K562 (cell line): ENCODE measurements around the gene SDC1. TPM values are rescaled to one million over a fixed set of nuclear protein-coding genes. Genes with fewer than 3 reads are reported as not detected.

ENCODE experiments used
- ATAC-seq: fragments of 200-7000 bp; cut with Tn5 transposase; 3 replicates; pipeline ENCODE4 v1.9.1; 2020; ENCODE audit warnings: moderate library complexity
- BruUV-seq: library from RNA; stranded (reverse); fragments of 400-500 nt; replicated peaks from 2 replicates; lab custom pipeline; 2021; lab: Mats Ljungman, UMichigan
- CTCF ChIA-PET: fragments of 300-600 bp; formaldehyde crosslinking; extraction: SDS; loops from one replicate; lab custom pipeline; 2021; ENCODE audit warnings: low intra/inter-chr PET ratio; lab: Yijun Ruan, JAX
- POLR2A ChIA-PET: fragments of 300-600, 350-650 bp; sonication (Branson Sonifier 250); formaldehyde crosslinking; extraction: SDS; loops from one replicate; lab custom pipeline; 2021; ENCODE audit warnings: antibody characterized with exemption, inconsistent platforms; lab: Yijun Ruan, JAX
- DNase-seq, 4 experiments: peaks; one replicate each; pipeline versions ENCODE4 v3.0.0 to v3.0.0-alpha.2; 2011 to 2018; ENCODE audit warnings: low spot score in 3 of 4, mixed read lengths in 3 of 4; ENCODE audit errors: extremely low read depth in 1 of 4
- FAIRE-seq: peaks from 2 replicates; lab custom pipeline; 2011; peaks lifted over from hg19 to GRCh38; lab: Jason Lieb, UNC
- H2AFZ ChIP-seq: 2 replicates; pipeline ENCODE4 v1.6.0; 2011; ENCODE audit warnings: low read depth, low read length, control low read depth, inconsistent platforms
- H3K27ac ChIP-seq: fragments of 200-600 bp; 3 replicates; pipeline ENCODE4 v1.8.0; 2011; ENCODE audit warnings: low read depth, mild to moderate bottlenecking, control low read depth, inconsistent platforms, low read length, moderate library complexity, mixed read lengths; ENCODE audit errors: extremely low read depth
- H3K27me3 ChIP-seq, 2 experiments: fragments of 300-600 bp in 1 of 2; 2 replicates in 1 of 2; 3 replicates in 1 of 2; pipeline versions ENCODE4 v1.6.0 to v1.8.0; 2011; ENCODE audit warnings: inconsistent platforms in 2 of 2, low read length in 2 of 2, mild to moderate bottlenecking in 1 of 2, mixed read lengths in 1 of 2, moderate library complexity in 1 of 2; ENCODE audit not compliant: control insufficient read depth in 2 of 2, insufficient read depth in 2 of 2
- H3K36me3 ChIP-seq: fragments of 300-600 bp; 3 replicates; pipeline ENCODE4 v1.8.0; 2011; ENCODE audit warnings: mild to moderate bottlenecking, low read length, inconsistent platforms; ENCODE audit not compliant: control insufficient read depth, insufficient read depth
- H3K4me1 ChIP-seq, 2 experiments: fragments of 200-600 bp in 1 of 2; replicated peaks in 1 of 2; 2 replicates in 1 of 2; 3 replicates in 1 of 2; pipeline versions ENCODE4 v1.5.1 to v1.8.0; 2011; ENCODE audit warnings: inconsistent platforms in 2 of 2, low read length in 2 of 2, mild to moderate bottlenecking in 1 of 2, mixed read lengths in 1 of 2, moderate library complexity in 1 of 2; ENCODE audit not compliant: control insufficient read depth in 2 of 2, insufficient read depth in 2 of 2
- H3K4me2 ChIP-seq: 2 replicates; pipeline ENCODE4 v1.6.1; 2011; ENCODE audit warnings: low read length, control low read depth, inconsistent platforms, mixed read lengths; ENCODE audit not compliant: insufficient read depth
- H3K4me3 ChIP-seq: fragments of 200-600 bp; sonication (generic), shearing (Covaris generic); 2 replicates; pipeline ENCODE4 v1.5.1; 2016; ENCODE audit warnings: control low read depth, inconsistent platforms
- H3K79me2 ChIP-seq: fragments of 200-600 bp; 3 replicates; pipeline ENCODE4 v1.8.0; 2011; ENCODE audit warnings: low read length, inconsistent platforms; ENCODE audit not compliant: control insufficient read depth, insufficient read depth
- H3K9ac ChIP-seq, 2 experiments: 2 replicates each; pipeline versions ENCODE4 v1.6.0 to v1.6.1; 2011; ENCODE audit warnings: low read depth in 2 of 2, low read length in 2 of 2, control low read depth in 1 of 2, inconsistent platforms in 1 of 2, mild to moderate bottlenecking in 1 of 2, mixed read lengths in 1 of 2; ENCODE audit not compliant: insufficient read depth in 1 of 2
- H3K9me1 ChIP-seq: one replicate; pipeline ENCODE4 v1.6.0; 2011; ENCODE audit warnings: inconsistent platforms, mild to moderate bottlenecking, low read length, moderate library complexity; ENCODE audit not compliant: control insufficient read depth, insufficient read depth
- H3K9me3 ChIP-seq: replicated peaks from 2 replicates; pipeline ENCODE4 v1.5.1; 2011; ENCODE audit warnings: low read depth, low read length, inconsistent platforms; ENCODE audit not compliant: control insufficient read depth, insufficient read depth
- H4K20me1 ChIP-seq: replicated peaks from 2 replicates; pipeline ENCODE4 v1.6.1; 2011; ENCODE audit warnings: low read length, inconsistent platforms, mixed read lengths; ENCODE audit not compliant: control insufficient read depth, insufficient read depth
- DEAF1 ChIP-seq: fragments of 450-650 bp; formaldehyde crosslinking; IDR thresholded peaks from 2 replicates; pipeline ENCODE4 v1.4.0; 2020; ENCODE audit warnings: mild to moderate bottlenecking, moderate library complexity
- FOS ChIP-seq: IDR thresholded peaks from 3 replicates; pipeline ENCODE4 v1.6.1; 2011; ENCODE audit not compliant: insufficient read length; ENCODE audit errors: extremely low read depth
- NONO ChIP-seq, 2 experiments: fragments of 200-400 bp in 1 of 2; fragments of 450-650 bp in 1 of 2; formaldehyde crosslinking in 1 of 2; IDR thresholded peaks; 2 replicates each; pipeline ENCODE4 v1.6.1; 2017; ENCODE audit warnings: low read depth in 2 of 2, mild to moderate bottlenecking in 2 of 2, moderate library complexity in 2 of 2, low read length in 1 of 2
- RHOXF2B ChIP-seq: fragments of 250-450 bp; sonication (Bioruptor Pico); conservative IDR thresholded peaks from 2 replicates; pipeline ENCODE4 v1.5.1; 2021
- SIN3A ChIP-seq, 2 experiments: fragments of 150-350 bp in 1 of 2; IDR thresholded peaks; 2 replicates each; pipeline ENCODE4 v1.6.1; 2011 to 2016; ENCODE audit warnings: borderline replicate concordance in 2 of 2, low read depth in 2 of 2, low read length in 2 of 2, mild to moderate bottlenecking in 2 of 2, moderate library complexity in 2 of 2; ENCODE audit not compliant: control insufficient read depth in 1 of 2
- U2AF1 ChIP-seq: fragments of 200-400 bp; formaldehyde crosslinking; optimal IDR thresholded peaks from 2 replicates; pipeline ENCODE3; 2017; ENCODE audit warnings: mild to moderate bottlenecking, low read depth, low read length, moderate library complexity
- ZBTB17 ChIP-seq: fragments of 450-650 bp; formaldehyde crosslinking; IDR thresholded peaks from 2 replicates; pipeline ENCODE4 v1.4.0; 2020; ENCODE audit warnings: mild to moderate bottlenecking
- ZFP1 ChIP-seq: fragments of 450-650 bp; formaldehyde crosslinking; IDR thresholded peaks from 2 replicates; pipeline ENCODE4 v1.4.0; 2020; ENCODE audit warnings: mild to moderate bottlenecking, mixed read lengths
- WGBS: fragments of 100-300 bp; shearing (Covaris generic); methylation state at CpG from one replicate; pipeline ENCODE4 v1.1.6; 2016; ENCODE audit warnings: low coverage, mixed read lengths; ENCODE audit not compliant: insufficient coverage; ENCODE audit errors: missing lambda C conversion rate; 5-methylcytosine and 5-hydroxymethylcytosine counted together
- in situ Hi-C: fragments of 300-500 bp; cut with MboI; formaldehyde crosslinking; loops from 4 replicates; pipeline ENCODE4 v1.15.0; 2018; ENCODE audit warnings: inconsistent platforms, mixed read lengths
- intact Hi-C: fragments of 100-400 bp; cut with micrococcal nuclease; formaldehyde crosslinking; loops from 2 replicates; pipeline ENCODE4 v1.14.2; 2022
- polyA plus RNA-seq, 8 experiments: library from polyadenylated mRNA; depleted of rRNA in 4 of 8; stranded (reverse) in 5 of 8; unstranded in 3 of 8; fragments of >200 nt; fragmentation: Nextera tagmentation in 2 of 8; fragmentation: Illumina TruSeq in 1 of 8; extraction: Ambion mirVana in 2 of 8; extraction: Trizol in 1 of 8; gene quantifications; 2 replicates each; pipeline versions ENCODE4 v1.2.1 to v1.2.3, GENCODE V29; 2011 to 2014; ENCODE audit warnings: inconsistent platforms in 1 of 8, missing spikeins in 1 of 8
- total RNA-seq, 7 experiments: library from RNA; depleted of rRNA in 6 of 7; stranded (reverse); fragments of >200 nt in 6 of 7; fragmentation: Illumina TruSeq in 2 of 7; extraction: Trizol in 2 of 7; gene quantifications; 2 replicates each; pipeline versions ENCODE4 v1.2.1 to v1.2.3, GENCODE V29; 2011 to 2021; ENCODE audit warnings: low replicate concordance in 1 of 7

SDC1 gene
- total and polyA plus RNA-seq, 9 of the 15 experiments (the other 6 are each of a cell fraction or from before 2014, with no cell fraction given): 0.06 to 2.7 (median 0.49) TPM

- POLR2A ChIA-PET: interaction anchor here (1.1 to 1.2 kb wide), 2 partner anchors 10 to 12 kb away, joined by 3 read pairs; no protein-coding TSS in a partner anchor
- in situ Hi-C loops: no loop called here
- 0 out of 2 replicates have a peak, but pooled peaks cover 9% of the 10 kb centered on the region for H4K20me1 ChIP-seq
These were observed 25.9 kb downstream of the SDC1 start for GRCh38 chr2:20198796-20199632.

More at GRCh38 chr2:20198796-20199632, 25.9 kb downstream of the SDC1 start:
- 14% methylated on average over 14 of the region's 14 CpGs for WGBS
- no peak overlapping the region for H3K9ac ChIP-seq
- H3K27me3 ChIP-seq: peaks cover 17 to 61% of the 10 kb centered on the region in 2 experiments; a peak in 4 of 5 replicates
- CTCF ChIA-PET: no interaction called here
- peaks cover 0 to 8% of the 10 kb centered on the region in 2 experiments; a peak in 2 of 5 replicates for H3K4me1 ChIP-seq
- no TSS peak for BruUV-seq
- H3K79me2 ChIP-seq: no peaks in the 10 kb centered on the region
- H3K4me3 ChIP-seq: no peak overlapping the region
- FAIRE-seq (no peak), DNase-seq (no peak), ATAC-seq (no peak)
- no peak overlapping the region for H3K27ac ChIP-seq
- no peaks in the 10 kb centered on the region for H3K9me3 ChIP-seq
- H3K36me3 ChIP-seq: no peaks in the 10 kb centered on the region
- no peak overlapping the region for H2AFZ ChIP-seq
- no peaks in the 10 kb centered on the region for H3K9me1 ChIP-seq
- no peak for TF ChIP-seq FOS
- TF ChIP-seq ZBTB17: no peak
- no peak for TF ChIP-seq NONO (IDR thresholded peaks at IDR 0.05; ENCODE audit: low read depth in 2 of 2, low read length in 1 of 2)
- no peak for TF ChIP-seq DEAF1
- no peak for TF ChIP-seq RHOXF2B (CRISPR knock-in tag)
- no peak for TF ChIP-seq SIN3A (IDR thresholded peaks at IDR 0.05; ENCODE audit: borderline replicate concordance in 2 of 2, control insufficient read depth in 1 of 2, low read depth in 2 of 2, low read length in 2 of 2)
- no peak for TF ChIP-seq U2AF1
- no peak for TF ChIP-seq ZFP1 (CRISPR knock-in tag)
- intact Hi-C loops: no loop called here
- H3K4me2 ChIP-seq: no peak overlapping the region
